ENCODE results near the gene CCDC174. TPM values are rescaled to one million over a fixed set of nuclear protein-coding genes. Genes with fewer than 3 reads are reported as not detected.
"Not testable (repeated sequence)": the region's sequence is repeated elsewhere in the genome, so short reads cannot be mapped to it uniquely, and the experiment has no call there.

The CCDC174 gene
- 38.8 TPM for polyA plus RNA-seq

GRCh38 chr3:14651440-14652251 is at the start of gene CCDC174:
Gene CCDC174 (plus strand): TSS chr3:14651762. CDS start chr3:14651837, 75 bp downstream.
- H3K27me3 Mint-ChIP-seq = no peaks in the 10 kb centered on the region
- peaks cover 5 to 33% (median 28%) of the 10 kb centered on the region in 3 donors for H3K4me1 Mint-ChIP-seq
- peak within 1 kb of the TSS; percentile 17 to 99 (median 98) for H3K27ac Mint-ChIP-seq
- H3K4me3 Mint-ChIP-seq = peak within 1 kb of the TSS; percentile 75 to 98 (median 94)
- H3K9me3 Mint-ChIP-seq = peaks cover 0 to 5% (median 4%) of the 10 kb centered on the region in 3 donors
- peaks cover 5% of the 10 kb centered on the region for H3K36me3 Mint-ChIP-seq

GRCh38 chr3:14602006-14602803 is 49.4 kb upstream of the CCDC174 start:
- H3K36me3 Mint-ChIP-seq = peaks cover 2% of the 10 kb centered on the region
- peaks cover 57% of the 10 kb centered on the region for H3K27me3 Mint-ChIP-seq
- peaks cover 0 to 11% (median 5%) of the 10 kb centered on the region in 3 donors for H3K9me3 Mint-ChIP-seq
- peak overlapping the region in 2 of 4 donors; percentile 9 to 54 for H3K4me3 Mint-ChIP-seq
- H3K4me1 Mint-ChIP-seq = peaks cover 0 to 3% (median 2%) of the 10 kb centered on the region in 3 donors
- H3K27ac Mint-ChIP-seq = no peak overlapping the region

- Mint-ChIP-seq H3K36me3 (peaks cover 2% of the 10 kb centered on the region), H3K27me3 (peaks cover 58% of the 10 kb centered on the region), H3K4me3 (peak overlapping the region in 1 of 4 donors; percentile 70), H3K27ac (no peak overlapping the region), H3K4me1 (peaks cover 0 to 3% (median 2%) of the 10 kb centered on the region in 3 donors), H3K9me3 (peaks cover 0 to 11% (median 5%) of the 10 kb centered on the region in 3 donors)
Measured at GRCh38 chr3:14602804-14603644, 48.5 kb upstream of the CCDC174 start.

GRCh38 chr3:14605067-14605466 is 46.5 kb upstream of the CCDC174 start:
- peaks cover 2% of the 10 kb centered on the region for H3K36me3 Mint-ChIP-seq
- H3K4me1 Mint-ChIP-seq = peaks cover 0 to 3% (median 2%) of the 10 kb centered on the region in 3 donors
- no peak overlapping the region for H3K4me3 Mint-ChIP-seq
- H3K9me3 Mint-ChIP-seq = peaks cover 0 to 5% (median 3%) of the 10 kb centered on the region in 3 donors
- peaks cover 59% of the 10 kb centered on the region for H3K27me3 Mint-ChIP-seq
- no peak overlapping the region for H3K27ac Mint-ChIP-seq

GRCh38 chr3:14605744-14606143 is 45.8 kb upstream of the CCDC174 start:
- Mint-ChIP-seq H3K4me1 (peaks cover 0 to 3% (median 2%) of the 10 kb centered on the region in 3 donors), H3K27ac (no peak overlapping the region), H3K27me3 (peaks cover 58% of the 10 kb centered on the region), H3K9me3 (peaks cover 0 to 5% (median 3%) of the 10 kb centered on the region in 3 donors), H3K36me3 (peaks cover 2% of the 10 kb centered on the region), H3K4me3 (no peak overlapping the region)

GRCh38 chr3:14606669-14607339 is 44.8 kb upstream of the CCDC174 start:
- H3K4me3 Mint-ChIP-seq = no peak overlapping the region
- H3K27me3 Mint-ChIP-seq = peaks cover 55% of the 10 kb centered on the region

GRCh38 chr3:14608298-14608697 is 43.3 kb upstream of the CCDC174 start:
- H3K4me1 Mint-ChIP-seq = peaks cover 0 to 2% (median 1%) of the 10 kb centered on the region in 3 donors
- peaks cover 0 to 3% (median 2%) of the 10 kb centered on the region in 3 donors for H3K9me3 Mint-ChIP-seq
- H3K27me3 Mint-ChIP-seq = peaks cover 57% of the 10 kb centered on the region
- H3K36me3 Mint-ChIP-seq = no peaks in the 10 kb centered on the region
- H3K27ac Mint-ChIP-seq = no peak overlapping the region
- H3K4me3 Mint-ChIP-seq = no peak overlapping the region

More at GRCh38 chr3:14606669-14607339, 44.8 kb upstream of the CCDC174 start:
- H3K4me1 Mint-ChIP-seq = peaks cover 0 to 3% (median 2%) of the 10 kb centered on the region in 3 donors
- no peak overlapping the region for H3K27ac Mint-ChIP-seq
- peaks cover 0 to 5% (median 3%) of the 10 kb centered on the region in 3 donors for H3K9me3 Mint-ChIP-seq
- H3K36me3 Mint-ChIP-seq = no peaks in the 10 kb centered on the region

- H3K27me3 Mint-ChIP-seq = peaks cover 52% of the 10 kb centered on the region
Measured at GRCh38 chr3:14609058-14609457, 42.5 kb upstream of the CCDC174 start.

GRCh38 chr3:14609506-14609905 is 42.1 kb upstream of the CCDC174 start:
- Mint-ChIP-seq H3K4me3 (no peak overlapping the region), H3K4me1 (peaks cover 0 to 2% (median 0%) of the 10 kb centered on the region in 3 donors), H3K27me3 (peaks cover 52% of the 10 kb centered on the region), H3K9me3 (no peaks in the 10 kb centered on the region), H3K36me3 (no peaks in the 10 kb centered on the region), H3K27ac (no peak overlapping the region)

More at GRCh38 chr3:14609058-14609457, 42.5 kb upstream of the CCDC174 start:
- H3K4me1 Mint-ChIP-seq, H3K36me3 Mint-ChIP-seq, H3K4me3 Mint-ChIP-seq, H3K27ac Mint-ChIP-seq, H3K9me3 Mint-ChIP-seq: not testable (repeated sequence)

GRCh38 chr3:14609941-14610340 is 41.6 kb upstream of the CCDC174 start:
- H3K4me3 Mint-ChIP-seq = no peak overlapping the region
- no peaks in the 10 kb centered on the region for H3K36me3 Mint-ChIP-seq
- H3K27me3 Mint-ChIP-seq = peaks cover 48% of the 10 kb centered on the region
- peaks cover 0 to 2% (median 0%) of the 10 kb centered on the region in 3 donors for H3K4me1 Mint-ChIP-seq
- no peak overlapping the region for H3K27ac Mint-ChIP-seq
- no peaks in the 10 kb centered on the region for H3K9me3 Mint-ChIP-seq

GRCh38 chr3:14614189-14614588 is 37.4 kb upstream of the CCDC174 start:
- H3K27me3 Mint-ChIP-seq = peaks cover 29% of the 10 kb centered on the region

GRCh38 chr3:14614862-14615261 is 36.7 kb upstream of the CCDC174 start:
- Mint-ChIP-seq H3K9me3 (peaks cover 0 to 2% (median 0%) of the 10 kb centered on the region in 3 donors), H3K4me1 (no peaks in the 10 kb centered on the region), H3K27ac (no peak overlapping the region), H3K4me3 (no peak overlapping the region), H3K27me3 (peaks cover 28% of the 10 kb centered on the region), H3K36me3 (no peaks in the 10 kb centered on the region)

More at GRCh38 chr3:14614189-14614588, 37.4 kb upstream of the CCDC174 start:
- Mint-ChIP-seq H3K27ac (no peak overlapping the region), H3K4me3 (no peak overlapping the region), H3K4me1 (no peaks in the 10 kb centered on the region), H3K9me3 (peaks cover 0 to under 1% (median 0%) of the 10 kb centered on the region in 3 donors), H3K36me3 (no peaks in the 10 kb centered on the region)

- Mint-ChIP-seq H3K27me3 (peaks cover 19% of the 10 kb centered on the region), H3K9me3 (peaks cover 0 to 5% (median 0%) of the 10 kb centered on the region in 3 donors), H3K36me3 (no peaks in the 10 kb centered on the region), H3K4me3 (no peak overlapping the region), H3K27ac (no peak overlapping the region), H3K4me1 (no peaks in the 10 kb centered on the region)
Measured at GRCh38 chr3:14616606-14617507, 34.7 kb upstream of the CCDC174 start.
